GM23248 (cell line): ENCODE results near the gene PRIMA1. TPM values are rescaled to one million over a fixed set of nuclear protein-coding genes. Genes with fewer than 3 reads are reported as not detected.

ENCODE experiments used
- DNase-seq: peaks from one replicate; pipeline ENCODE4 v3.0.0-alpha.2; 2015
- H2AFZ ChIP-seq: fragments of 200-600 bp; sonication (generic); 2 replicates; pipeline ENCODE4 v1.6.1; 2016; ENCODE audit warnings: antibody characterized with exemption
- H3F3A ChIP-seq: fragments of 200-600 bp; sonication (generic); 2 replicates; pipeline ENCODE4 v1.6.1; 2016; ENCODE audit warnings: mild to moderate bottlenecking, antibody characterized with exemption, mixed run types; ENCODE audit not compliant: insufficient read depth
- H3K27ac ChIP-seq: fragments of 200-600 bp; sonication (generic); 2 replicates; pipeline ENCODE4 v1.5.1; 2016; ENCODE audit warnings: mild to moderate bottlenecking
- H3K27me3 ChIP-seq: fragments of 200-600 bp; sonication (generic); replicated peaks from 2 replicates; pipeline ENCODE4 v1.6.1; 2016; ENCODE audit warnings: mild to moderate bottlenecking; ENCODE audit not compliant: insufficient read depth
- H3K36me3 ChIP-seq: fragments of 200-600 bp; sonication (generic); 2 replicates; pipeline ENCODE4 v1.6.1; 2016; ENCODE audit warnings: low read depth, mild to moderate bottlenecking
- H3K4me1 ChIP-seq: fragments of 200-600 bp; sonication (generic); 2 replicates; pipeline ENCODE4 v1.6.1; 2016; ENCODE audit warnings: mild to moderate bottlenecking; ENCODE audit not compliant: insufficient read depth
- H3K4me2 ChIP-seq: fragments of 200-600 bp; sonication (generic); one replicate; pipeline ENCODE4 v1.6.1; 2016; ENCODE audit warnings: mild to moderate bottlenecking; ENCODE audit not compliant: unreplicated experiment
- H3K4me3 ChIP-seq: fragments of 200-600 bp; sonication (generic); 2 replicates; pipeline ENCODE4 v1.5.1; 2016; ENCODE audit warnings: mild to moderate bottlenecking
- H3K79me2 ChIP-seq: fragments of 200-600 bp; sonication (generic); 2 replicates; pipeline ENCODE4 v1.6.1; 2016; ENCODE audit warnings: mild to moderate bottlenecking; ENCODE audit not compliant: insufficient read depth
- H3K9ac ChIP-seq: fragments of 200-600 bp; sonication (generic); 2 replicates; pipeline ENCODE4 v1.6.1; 2016; ENCODE audit warnings: mild to moderate bottlenecking
- H3K9me2 ChIP-seq: fragments of 200-600 bp; sonication (generic); 2 replicates; pipeline ENCODE4 v1.6.1; 2016; ENCODE audit warnings: mixed run types, mild to moderate bottlenecking, moderate library complexity; ENCODE audit not compliant: insufficient read depth
- H3K9me3 ChIP-seq: fragments of 200-600 bp; sonication (generic); one replicate; pipeline ENCODE4 v1.6.1; 2017; ENCODE audit warnings: low read depth
- H4K20me1 ChIP-seq: fragments of 200-600 bp; sonication (generic); 2 replicates; pipeline ENCODE4 v1.6.0; 2016; ENCODE audit not compliant: insufficient read depth
- EZH2 ChIP-seq: fragments of 200-600 bp; sonication (generic); IDR thresholded peaks from 2 replicates; pipeline ENCODE4 v1.6.1; 2018; ENCODE audit warnings: antibody characterized with exemption, mild to moderate bottlenecking; ENCODE audit not compliant: insufficient read depth, poor library complexity, severe bottlenecking
- EZH2phosphoT487 ChIP-seq: fragments of 200-600 bp; sonication (generic); IDR thresholded peaks from 2 replicates; pipeline ENCODE4 v1.6.1; 2018; ENCODE audit warnings: antibody characterized with exemption, moderate library complexity, mild to moderate bottlenecking, low read depth; ENCODE audit not compliant: insufficient read depth
- WGBS, 2 experiments: methylation state at CpG; one replicate each; pipeline ENCODE4 v1.1.6; 2015 to 2017; ENCODE audit warnings: low lambda C conversion rate in 2 of 2, low coverage in 1 of 2; ENCODE audit errors: missing lambda C conversion rate in 2 of 2; 5-methylcytosine and 5-hydroxymethylcytosine counted together
- in situ Hi-C: fragments of 300-500 bp; cut with MboI; formaldehyde crosslinking; loops from 2 replicates; pipeline ENCODE4 v1.15.0; 2020
- polyA plus RNA-seq: library from polyadenylated mRNA; unstranded; fragments of >200 nt; fragmentation: Nextera tagmentation; extraction: Ambion mirVana; gene quantifications from 2 replicates; pipeline ENCODE4 v1.2.1, GENCODE V29; 2016
- total RNA-seq: library from RNA; depleted of rRNA; stranded (reverse); fragments of >200 nt; shearing (Covaris generic); gene quantifications from 2 replicates; pipeline ENCODE4 v1.2.3, GENCODE V29; 2014

The PRIMA1 gene
- total and polyA plus RNA-seq, 2 experiments from 2014 or later, result 0.43 TPM; not detected in 1

GRCh38 chr14:93725993-93726392 lies 62.3 kb downstream of the PRIMA1 start:
- H3F3A ChIP-seq, result no peaks in the 10 kb centered on the region
- no peak overlapping the region for H3K9ac ChIP-seq
- in situ Hi-C loops, result no loop called here
- H3K9me3 ChIP-seq, result no peaks in the 10 kb centered on the region
- no peaks in the 10 kb centered on the region for H3K4me1 ChIP-seq
- TF ChIP-seq EZH2, result no peak
- no peak for TF ChIP-seq EZH2phosphoT487
- H3K4me3 ChIP-seq, result no peak overlapping the region
- no peaks in the 10 kb centered on the region for H3K36me3 ChIP-seq
- H3K4me2 ChIP-seq, result no peak overlapping the region
- H3K27ac ChIP-seq, result no peak overlapping the region
- no peaks in the 10 kb centered on the region for H3K27me3 ChIP-seq
- no peaks in the 10 kb centered on the region for H4K20me1 ChIP-seq
- WGBS, 2 experiments, result 84 to 90% methylated on average over 8 to 9 of the region's 9 CpGs
- no peaks in the 10 kb centered on the region for H3K79me2 ChIP-seq
- no peaks in the 10 kb centered on the region for H3K9me2 ChIP-seq
- no peak overlapping the region for H2AFZ ChIP-seq
- DNase-seq, result no peak

GRCh38 chr14:93725002-93725582 lies 63.2 kb downstream of the PRIMA1 start:
- H3K4me1 ChIP-seq, result no peaks in the 10 kb centered on the region
- no peaks in the 10 kb centered on the region for H3K27me3 ChIP-seq
- no peak overlapping the region for H3K4me3 ChIP-seq
- no peak for DNase-seq
- H3K27ac ChIP-seq, result no peak overlapping the region
- WGBS, 2 experiments, result 68 to 73% methylated on average over 20 to 21 of the region's 21 CpGs
- H2AFZ ChIP-seq, result no peak overlapping the region
- H3K9ac ChIP-seq, result no peak overlapping the region
- no peaks in the 10 kb centered on the region for H4K20me1 ChIP-seq
- H3K79me2 ChIP-seq, result no peaks in the 10 kb centered on the region
- no peaks in the 10 kb centered on the region for H3K9me3 ChIP-seq
- in situ Hi-C loops, result no loop called here
- H3K36me3 ChIP-seq, result no peaks in the 10 kb centered on the region
- H3F3A ChIP-seq, result no peaks in the 10 kb centered on the region
- TF ChIP-seq EZH2phosphoT487 (no peak), EZH2 (no peak)
- H3K4me2 ChIP-seq, result no peak overlapping the region
- H3K9me2 ChIP-seq, result no peaks in the 10 kb centered on the region

GRCh38 chr14:93723001-93723400 lies 65.3 kb downstream of the PRIMA1 start:
- no peak overlapping the region for H3K4me3 ChIP-seq
- H3K9ac ChIP-seq, result no peak overlapping the region
- in situ Hi-C loops, result no loop called here
- no peaks in the 10 kb centered on the region for H3F3A ChIP-seq
- WGBS, 2 experiments, result 52 to 68% methylated on average over 4 of the region's 4 CpGs
- no peak overlapping the region for H3K4me2 ChIP-seq
- H3K4me1 ChIP-seq, result no peaks in the 10 kb centered on the region
- no peaks in the 10 kb centered on the region for H3K9me2 ChIP-seq
- TF ChIP-seq EZH2phosphoT487, result no peak
- no peak for TF ChIP-seq EZH2
- H2AFZ ChIP-seq, result no peak overlapping the region
- no peak for DNase-seq
- H3K27ac ChIP-seq, result no peak overlapping the region
- no peaks in the 10 kb centered on the region for H3K9me3 ChIP-seq
- H3K79me2 ChIP-seq, result no peaks in the 10 kb centered on the region
- no peaks in the 10 kb centered on the region for H4K20me1 ChIP-seq
- H3K36me3 ChIP-seq, result no peaks in the 10 kb centered on the region
- H3K27me3 ChIP-seq, result no peaks in the 10 kb centered on the region

DNA sequence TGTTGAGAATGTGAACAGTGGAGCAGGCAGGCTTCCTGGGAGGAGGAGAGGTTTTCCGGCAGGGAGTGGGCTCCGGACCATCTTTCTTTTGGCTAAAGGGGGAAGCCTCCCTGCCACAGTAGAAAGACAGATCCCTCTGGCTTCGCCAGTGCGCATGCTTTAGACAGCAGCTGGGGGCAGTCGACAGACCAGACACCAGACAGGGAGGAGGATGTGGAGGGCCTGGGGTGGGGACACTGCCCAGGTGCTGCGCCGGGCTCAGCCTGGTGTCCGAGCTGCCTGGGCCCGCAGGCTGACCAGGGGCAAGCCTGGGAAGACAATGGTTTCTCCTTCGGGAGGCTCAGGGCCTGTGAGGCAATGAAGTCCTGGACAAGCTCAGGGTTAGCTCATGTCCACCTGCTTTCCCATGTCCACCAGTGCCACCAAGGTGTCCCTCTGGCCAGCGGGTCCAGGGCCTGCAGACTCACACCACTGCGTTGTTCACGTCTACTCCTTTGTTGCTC lies 67.3 kb downstream of the PRIMA1 start:
- TF ChIP-seq EZH2phosphoT487, result no peak
- TF ChIP-seq EZH2, result no peak
- no peaks in the 10 kb centered on the region for H3K27me3 ChIP-seq
- H3K36me3 ChIP-seq, result no peaks in the 10 kb centered on the region
- H3K4me2 ChIP-seq, result no peak overlapping the region
- in situ Hi-C loops, result no loop called here
- no peak overlapping the region for H3K27ac ChIP-seq
- H2AFZ ChIP-seq, result no peak overlapping the region
- H3K9me2 ChIP-seq, result no peaks in the 10 kb centered on the region
- DNase-seq, result no peak
- H3F3A ChIP-seq, result no peaks in the 10 kb centered on the region
- H3K4me1 ChIP-seq, result no peaks in the 10 kb centered on the region
- H3K79me2 ChIP-seq, result no peaks in the 10 kb centered on the region
- H3K9ac ChIP-seq, result no peak overlapping the region
- 69 to 81% methylated on average over 13 of the region's 13 CpGs for WGBS, 2 experiments
- no peak overlapping the region for H3K4me3 ChIP-seq
- no peaks in the 10 kb centered on the region for H4K20me1 ChIP-seq
- no peaks in the 10 kb centered on the region for H3K9me3 ChIP-seq
